Endodermal cell (in vitro differentiated cells): Measurements from ENCODE around the gene SYNE3. TPM values are rescaled to one million over a fixed set of nuclear protein-coding genes. Genes with fewer than 3 reads are reported as not detected.

Experiments used
- DNase-seq: peaks from one replicate; pipeline ENCODE4 v3.0.0-alpha.2; 2017
- H3K27ac ChIP-seq: 2 replicates; pipeline ENCODE4 v1.5.1; 2013; ENCODE audit warnings: mild to moderate bottlenecking, low read depth, low read length, moderate library complexity
- H3K27me3 ChIP-seq: 2 replicates; pipeline ENCODE4 v1.6.1; 2013; ENCODE audit warnings: mild to moderate bottlenecking, low read length, moderate library complexity; ENCODE audit not compliant: insufficient read depth, control insufficient read depth, poor library complexity, severe bottlenecking
- H3K36me3 ChIP-seq: 2 replicates; pipeline ENCODE4 v1.7.0; 2013; ENCODE audit warnings: mild to moderate bottlenecking, low read length, moderate library complexity; ENCODE audit not compliant: control insufficient read depth, insufficient read depth
- H3K4me1 ChIP-seq: one replicate; pipeline ENCODE4 v1.7.0; 2013; ENCODE audit warnings: low read length; ENCODE audit not compliant: control insufficient read depth, insufficient read depth
- H3K4me3 ChIP-seq: 2 replicates; pipeline ENCODE4 v1.5.1; 2013; ENCODE audit warnings: mild to moderate bottlenecking, low read length, moderate library complexity
- H3K9ac ChIP-seq: 2 replicates; pipeline ENCODE4 v1.6.1; 2013; ENCODE audit warnings: mild to moderate bottlenecking, low read length, moderate library complexity; ENCODE audit not compliant: poor library complexity, severe bottlenecking; ENCODE audit errors: extremely low read depth
- H3K9me3 ChIP-seq: 2 replicates; pipeline ENCODE4 v1.6.1; 2013; ENCODE audit warnings: mild to moderate bottlenecking, low read length, moderate library complexity; ENCODE audit not compliant: control insufficient read depth
- H3K27ac Mint-ChIP-seq: 2 replicates; pipeline ENCODE4 v1.8.0; 2020; ENCODE audit warnings: mixed read lengths
- H3K27me3 Mint-ChIP-seq: 2 replicates; pipeline ENCODE4 v1.8.0; 2021; ENCODE audit warnings: mild to moderate bottlenecking, mixed read lengths; ENCODE audit not compliant: insufficient read depth
- H3K36me3 Mint-ChIP-seq: 2 replicates; pipeline ENCODE4 v1.8.0; 2020; ENCODE audit warnings: low read depth, mixed read lengths
- H3K4me1 Mint-ChIP-seq: 2 replicates; pipeline ENCODE4 v1.8.0; 2020; ENCODE audit warnings: mixed read lengths
- H3K4me3 Mint-ChIP-seq: 2 replicates; pipeline ENCODE4 v1.8.0; 2020; ENCODE audit warnings: mild to moderate bottlenecking, moderate library complexity, mixed read lengths
- H3K9me3 Mint-ChIP-seq: 2 replicates; pipeline ENCODE4 v1.8.0; 2020; ENCODE audit warnings: mild to moderate bottlenecking, mixed read lengths
- WGBS, 2 experiments: methylation state at CpG; one replicate each; pipeline versions ENCODE4 v1.1.5 to v1.1.7; 2013; ENCODE audit warnings: missing lambda C conversion rate in 2 of 2, mixed read lengths in 1 of 2; ENCODE audit not compliant: insufficient coverage in 1 of 2, insufficient read length in 1 of 2; 5-methylcytosine and 5-hydroxymethylcytosine counted together
- total RNA-seq, 2 donors: library from RNA; stranded (reverse); fragmentation: NEBNext Ultra II Directional in 1 of 2; extraction: Animal tissue kit (Norgen Biotek cat#: 25700) in 1 of 2; gene quantifications; 2 replicates in 1 of 2; 3 replicates in 1 of 2; pipeline ENCODE4 v1.2.1, GENCODE V29; 2021
- TF ChIP-seq, protein P1 (sequence below): fragments of 200-600 bp; sonication (generic); conservative IDR thresholded peaks from 2 replicates; pipeline ENCODE4 v1.5.0; 2021; ENCODE audit warnings: antibody characterized with exemption, mild to moderate bottlenecking

SYNE3 gene
- total RNA-seq, 2 donors from 2014 or later, result 1.0 to 5.2 TPM

DNA sequence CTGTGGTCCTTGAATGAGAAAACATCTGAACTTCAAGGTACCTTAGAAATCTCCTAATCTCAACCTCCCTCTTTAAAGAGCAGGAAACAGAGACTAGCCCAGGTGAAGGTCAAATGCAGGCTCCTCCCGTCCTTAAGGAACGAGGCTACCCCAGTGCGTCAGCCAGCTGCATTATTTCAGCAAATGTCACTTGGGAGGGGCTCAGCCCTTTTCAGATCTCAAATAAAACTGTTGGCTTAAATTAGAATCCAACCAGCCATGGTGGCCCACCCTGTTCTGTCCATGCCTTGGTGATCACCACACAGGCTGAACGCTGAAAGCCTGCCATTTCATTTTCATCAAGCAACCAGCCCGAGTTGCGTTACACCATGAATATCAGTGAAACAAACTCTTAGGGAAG is 7.0 kb downstream of the SYNE3 start:
- Histone ChIP-seq H3K9me3 (no peaks in the 10 kb centered on the region), H3K4me3 (no peak overlapping the region), H3K36me3 (no peaks in the 10 kb centered on the region), H3K27ac (no peak overlapping the region), H3K4me1 (peaks cover 29% of the 10 kb centered on the region), H3K9ac (no peak overlapping the region), H3K27me3 (no peaks in the 10 kb centered on the region)
- H3K36me3 Mint-ChIP-seq, result no peaks in the 10 kb centered on the region
- no peak overlapping the region for H3K4me3 Mint-ChIP-seq
- H3K27me3 Mint-ChIP-seq, result no peaks in the 10 kb centered on the region
- H3K4me1 Mint-ChIP-seq, result peaks cover 23% of the 10 kb centered on the region
- H3K27ac Mint-ChIP-seq, result no peak overlapping the region
- DNase-seq, result no peak
- WGBS, 2 experiments, result 94 to 100% methylated on average over 2 to 6 of the region's 6 CpGs
- no peaks in the 10 kb centered on the region for H3K9me3 Mint-ChIP-seq
- TF ChIP-seq, protein P1, sequence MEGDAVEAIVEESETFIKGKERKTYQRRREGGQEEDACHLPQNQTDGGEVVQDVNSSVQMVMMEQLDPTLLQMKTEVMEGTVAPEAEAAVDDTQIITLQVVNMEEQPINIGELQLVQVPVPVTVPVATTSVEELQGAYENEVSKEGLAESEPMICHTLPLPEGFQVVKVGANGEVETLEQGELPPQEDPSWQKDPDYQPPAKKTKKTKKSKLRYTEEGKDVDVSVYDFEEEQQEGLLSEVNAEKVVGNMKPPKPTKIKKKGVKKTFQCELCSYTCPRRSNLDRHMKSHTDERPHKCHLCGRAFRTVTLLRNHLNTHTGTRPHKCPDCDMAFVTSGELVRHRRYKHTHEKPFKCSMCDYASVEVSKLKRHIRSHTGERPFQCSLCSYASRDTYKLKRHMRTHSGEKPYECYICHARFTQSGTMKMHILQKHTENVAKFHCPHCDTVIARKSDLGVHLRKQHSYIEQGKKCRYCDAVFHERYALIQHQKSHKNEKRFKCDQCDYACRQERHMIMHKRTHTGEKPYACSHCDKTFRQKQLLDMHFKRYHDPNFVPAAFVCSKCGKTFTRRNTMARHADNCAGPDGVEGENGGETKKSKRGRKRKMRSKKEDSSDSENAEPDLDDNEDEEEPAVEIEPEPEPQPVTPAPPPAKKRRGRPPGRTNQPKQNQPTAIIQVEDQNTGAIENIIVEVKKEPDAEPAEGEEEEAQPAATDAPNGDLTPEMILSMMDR, result no peak

DNA sequence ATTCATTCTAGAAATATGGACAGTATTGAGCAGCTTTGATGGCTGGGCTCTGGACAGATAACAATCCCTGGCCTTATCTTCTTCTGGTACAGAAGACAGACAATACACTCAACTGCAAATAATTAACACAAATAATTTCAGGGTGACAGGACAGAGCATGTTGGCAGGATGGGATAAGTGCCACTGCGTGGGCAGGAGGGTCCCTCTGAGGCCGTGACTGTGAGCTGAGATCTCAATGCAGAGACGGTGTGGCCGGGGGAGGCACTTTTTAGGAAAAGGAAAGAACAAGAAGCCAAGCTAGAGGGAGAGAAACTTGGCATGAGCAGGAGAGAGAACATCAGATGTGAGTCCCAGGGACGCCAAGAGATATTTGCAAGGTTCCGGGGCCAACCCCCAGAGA is 8.1 kb downstream of the SYNE3 start:
- no peak overlapping the region for H3K27ac ChIP-seq
- H3K9me3 ChIP-seq, result no peaks in the 10 kb centered on the region
- Mint-ChIP-seq H3K4me3 (no peak overlapping the region), H3K27me3 (no peaks in the 10 kb centered on the region), H3K9me3 (no peaks in the 10 kb centered on the region), H3K36me3 (no peaks in the 10 kb centered on the region), H3K4me1 (peaks cover 28% of the 10 kb centered on the region), H3K27ac (no peak overlapping the region)
- H3K4me3 ChIP-seq, result no peak overlapping the region
- DNase-seq, result no peak
- H3K9ac ChIP-seq, result no peak overlapping the region
- H3K27me3 ChIP-seq, result no peaks in the 10 kb centered on the region
- TF ChIP-seq, protein P1, result no peak
- H3K36me3 ChIP-seq, result no peaks in the 10 kb centered on the region
- peaks cover 32% of the 10 kb centered on the region for H3K4me1 ChIP-seq
- WGBS, 2 experiments, result 90% methylated on average over 6 of the region's 6 CpGs

DNA sequence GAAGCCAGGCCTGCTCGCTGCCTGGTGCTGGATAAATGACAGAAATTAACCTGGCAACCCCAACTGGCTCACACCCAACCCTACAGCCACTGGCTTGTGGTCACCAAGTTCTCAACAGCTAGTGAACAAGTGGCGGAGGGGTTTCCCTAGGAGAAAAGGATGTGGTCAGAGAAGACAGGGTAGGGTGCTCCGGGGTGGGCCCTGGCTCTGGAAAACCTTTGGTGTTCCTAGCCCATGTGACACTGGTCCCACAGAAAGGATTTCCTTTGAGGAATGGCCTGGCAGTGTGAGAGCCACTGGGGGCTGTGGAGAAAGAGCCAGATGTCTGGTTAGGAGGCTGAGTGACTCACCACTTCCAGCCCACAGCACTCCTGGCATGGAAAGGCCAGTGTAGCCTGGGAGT is 8.7 kb downstream of the SYNE3 start:
- no peak for DNase-seq
- Mint-ChIP-seq H3K4me3 (no peak overlapping the region), H3K27me3 (no peaks in the 10 kb centered on the region), H3K27ac (no peak overlapping the region), H3K4me1 (peaks cover 35% of the 10 kb centered on the region), H3K36me3 (no peaks in the 10 kb centered on the region), H3K9me3 (no peaks in the 10 kb centered on the region)
- Histone ChIP-seq H3K36me3 (no peaks in the 10 kb centered on the region), H3K4me1 (peaks cover 38% of the 10 kb centered on the region), H3K27me3 (no peaks in the 10 kb centered on the region), H3K9me3 (no peaks in the 10 kb centered on the region), H3K9ac (no peak overlapping the region), H3K4me3 (no peak overlapping the region), H3K27ac (no peak overlapping the region)
- TF ChIP-seq, protein P1, result no peak
- 80 to 96% methylated on average over 1 to 3 of the region's 3 CpGs for WGBS, 2 experiments
